Stimulated activated CD8-positive, alpha-beta memory T cell treated with anti-CD3 and anti-CD28 coated beads, Interleukin-7, amount 100 ng/mL, for 4 hours (primary cell): Measurements from ENCODE around the gene TBK1.

ENCODE experiments used
- DNase-seq, 2 donors: peaks; one replicate each; pipeline ENCODE4 v3.0.0-alpha.2; 2020; ENCODE audit warnings: low read depth in 2 of 2

The TBK1 gene

DNA sequence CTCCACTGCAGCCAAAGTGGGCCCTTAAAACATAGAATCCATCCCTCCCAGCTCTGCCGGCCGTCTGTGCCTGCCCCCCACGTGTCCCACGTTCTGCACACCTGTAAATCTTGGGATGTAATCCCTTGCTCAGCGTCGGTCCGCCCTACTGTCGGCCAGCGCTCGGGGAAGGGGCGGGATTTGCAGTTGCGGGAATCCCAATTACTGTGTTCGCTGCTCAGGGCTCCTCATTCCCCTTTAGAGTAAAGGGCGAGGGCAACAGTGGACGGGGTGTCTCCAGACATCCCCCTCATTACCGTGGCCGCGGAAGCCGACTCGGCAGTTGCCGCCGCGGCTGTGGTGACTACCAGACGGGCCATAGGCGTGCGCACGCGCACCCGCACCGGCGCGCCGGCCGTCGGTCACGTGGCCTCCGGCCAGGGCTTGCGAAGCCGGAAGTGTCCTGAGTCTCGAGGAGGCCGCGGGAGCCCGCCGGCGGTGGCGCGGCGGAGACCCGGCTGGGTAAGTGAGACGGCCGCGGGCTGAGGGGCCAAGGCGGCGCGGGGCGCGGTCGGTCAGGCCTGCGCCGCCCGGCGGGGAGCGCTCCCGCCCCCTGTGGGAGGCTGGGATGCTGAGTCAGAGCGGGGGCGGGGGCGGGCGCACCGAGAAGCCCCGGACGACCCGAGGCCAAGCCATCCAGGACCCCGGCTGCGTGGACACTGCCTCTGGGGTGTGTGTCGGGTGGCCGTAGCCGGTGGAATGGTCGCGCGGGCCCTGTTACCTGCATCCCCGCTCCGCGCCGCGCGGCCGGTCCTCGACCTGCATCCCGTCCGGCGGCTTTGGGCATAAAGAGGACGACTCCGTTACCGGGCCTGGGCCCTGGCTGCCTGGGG is at the start of gene TBK1:
TSS of gene TBK1 (plus strand) at position 434 of the 872 bp plus-strand sequence. CDS start 3,751 bp downstream, outside the sequence.
- DNase-seq: peak; percentile 30 to 64

DNA sequence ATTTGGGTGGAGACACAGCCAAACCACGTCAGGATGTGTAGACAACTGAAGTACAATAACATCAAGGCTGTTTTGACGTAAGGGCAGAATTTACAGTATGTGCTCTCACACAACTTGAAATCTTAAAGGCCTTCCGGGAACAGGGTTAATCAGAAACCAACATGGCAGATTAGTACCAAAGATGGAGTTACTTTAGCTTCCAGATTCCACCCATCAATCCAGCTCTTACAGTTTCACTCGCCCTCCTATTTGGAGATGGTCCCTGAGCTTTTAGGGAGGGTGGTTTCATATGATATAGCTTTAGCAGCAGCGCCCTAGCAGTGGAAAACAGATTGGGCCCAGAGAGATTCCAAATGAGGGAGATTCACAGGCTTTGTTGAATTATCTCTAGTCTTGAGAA is 49.7 kb upstream of the TBK1 start:
- DNase-seq: no peak

DNA sequence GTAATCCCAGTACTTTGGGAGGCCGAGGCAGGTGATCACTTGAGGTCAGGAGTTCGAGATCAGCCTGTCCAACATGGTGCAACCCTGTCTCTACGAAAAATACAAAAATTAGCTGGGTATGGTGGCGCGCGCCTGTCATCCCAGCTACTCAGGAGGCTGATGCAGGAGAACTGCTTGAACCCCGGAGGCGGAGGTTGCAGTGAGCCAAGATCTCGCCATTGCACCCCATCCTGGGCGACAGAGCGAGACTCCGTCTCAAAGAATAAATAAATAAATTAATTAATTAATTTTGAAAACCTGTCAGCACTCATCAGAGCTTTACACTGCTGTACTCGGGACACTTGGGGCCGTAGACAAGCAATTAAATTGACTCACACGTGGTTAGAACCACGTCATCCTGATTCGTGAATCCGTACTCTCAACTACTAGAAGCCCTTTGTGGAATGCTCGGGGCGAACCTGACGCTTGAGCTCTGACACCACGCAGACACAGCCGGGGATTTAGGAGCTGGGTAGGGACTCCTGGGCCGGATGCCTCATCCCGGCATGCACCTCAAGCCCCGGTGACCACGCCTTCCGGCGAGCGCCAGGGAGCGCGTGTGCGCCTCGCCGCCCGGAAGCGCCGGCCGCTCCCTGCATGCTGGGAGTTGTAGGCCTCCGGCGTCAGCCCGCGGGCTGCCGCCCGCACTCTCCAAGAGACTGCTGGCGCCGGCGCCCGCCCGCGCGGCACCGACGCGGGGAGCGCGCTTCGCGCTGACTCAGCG is 48.0 kb upstream of the TBK1 start, which contains the start of gene XPOT:
TSS of gene XPOT (plus strand) at position 686 of the 763 bp plus-strand sequence. CDS start 5,644 bp downstream, outside the sequence.
- DNase-seq: peak; percentile 85 to 92

DNA sequence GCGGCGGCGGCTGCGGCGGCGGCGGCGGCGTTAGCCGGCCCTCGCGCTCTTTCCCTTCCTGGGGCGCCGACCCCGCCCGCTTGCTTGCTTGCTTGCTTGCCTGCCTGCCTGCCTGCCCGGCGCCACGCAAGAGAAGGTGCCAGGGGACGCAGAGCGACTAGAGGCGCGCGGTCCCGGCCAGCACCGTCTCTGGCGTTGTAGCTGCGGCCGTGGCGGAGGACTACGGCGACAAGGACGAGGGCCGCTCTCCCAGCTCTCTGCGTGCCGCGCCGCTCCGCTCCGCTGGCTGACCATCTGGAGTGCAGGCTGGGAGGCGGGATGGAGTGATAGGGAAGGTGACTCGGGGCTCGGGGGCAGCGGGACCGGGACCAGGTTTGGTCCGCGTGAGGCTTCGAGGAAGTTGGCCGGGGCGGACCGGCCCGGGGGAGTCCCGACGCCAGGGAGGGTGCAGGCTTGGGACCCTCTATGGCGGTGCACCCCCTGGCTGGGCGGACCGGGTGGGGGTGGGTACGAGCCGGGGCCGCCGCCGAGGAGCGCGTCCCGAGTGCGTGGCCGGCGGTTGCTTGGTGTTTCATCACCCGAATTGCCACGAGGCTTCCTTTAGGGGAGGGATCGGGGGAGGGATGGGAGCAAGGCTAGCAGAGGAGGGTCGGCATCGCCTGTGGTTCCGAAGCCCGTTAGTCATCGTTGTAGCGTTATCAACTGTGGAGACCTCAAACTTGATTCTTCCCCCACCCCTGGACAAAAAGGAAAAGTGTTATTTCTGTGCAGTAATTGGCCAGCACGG is 47.3 kb upstream of the TBK1 start:
- DNase-seq: peak; percentile 74 to 75

DNA sequence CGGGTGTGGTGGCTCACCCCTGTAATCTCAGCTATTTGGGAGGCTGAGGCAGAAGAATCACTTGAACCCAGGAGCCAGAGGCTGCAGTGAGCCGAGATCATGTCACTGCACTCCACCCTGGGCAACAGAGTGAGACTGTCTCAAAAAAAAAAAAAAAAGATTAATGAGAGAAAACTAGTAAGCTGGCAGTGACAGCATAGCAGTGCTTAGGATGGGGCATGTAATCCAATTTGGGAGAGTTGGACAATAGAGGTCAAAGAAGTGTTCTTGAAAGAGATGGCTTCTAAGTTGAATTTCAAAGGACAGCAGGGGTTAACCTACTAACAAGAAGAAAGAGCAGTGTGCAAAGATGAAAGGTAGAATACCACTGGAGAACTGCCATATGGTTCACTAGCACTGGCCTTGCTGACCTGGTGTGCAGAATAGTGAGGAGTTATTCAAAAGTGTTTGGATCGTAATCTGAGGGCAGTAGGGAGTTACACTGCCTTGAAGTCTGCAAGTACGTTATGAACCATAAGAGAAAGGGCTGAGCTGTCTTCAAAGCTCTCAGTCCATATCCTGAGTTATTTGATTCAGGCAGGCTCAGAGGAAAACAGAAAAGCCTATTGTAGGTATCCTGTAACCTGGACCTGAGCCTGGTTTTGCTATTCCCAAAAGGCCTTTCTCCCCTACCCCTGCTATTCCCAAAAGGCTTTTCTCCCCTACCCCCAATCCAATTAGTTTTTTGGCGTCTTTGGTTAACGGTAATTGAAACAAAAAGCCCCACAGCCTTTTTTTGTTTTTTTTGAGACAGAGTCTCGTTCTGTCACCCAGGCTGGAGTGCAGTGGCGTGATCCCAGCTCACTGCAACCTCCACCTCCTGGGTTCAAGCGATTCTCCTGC is 44.3 kb upstream of the TBK1 start:
- no peak for DNase-seq

DNA sequence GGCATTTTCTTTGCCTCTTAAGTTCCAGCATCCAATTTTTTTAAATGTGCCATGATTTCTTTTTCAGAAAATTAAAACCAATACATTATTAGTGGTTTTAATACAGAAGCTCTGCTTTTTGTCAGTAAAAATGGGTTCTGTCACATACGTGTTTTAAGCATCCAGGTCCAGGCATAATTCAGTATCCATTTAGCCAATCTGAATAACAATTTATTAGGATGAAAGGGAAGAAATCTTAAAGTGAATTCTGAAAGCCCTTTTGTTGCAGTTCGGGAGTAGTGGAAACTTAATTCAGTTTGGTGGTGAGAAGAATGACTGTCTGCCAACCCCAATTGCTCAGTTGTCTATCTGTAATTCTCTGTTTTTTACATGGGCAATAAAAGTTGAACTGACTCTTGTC is 40.5 kb upstream of the TBK1 start:
- no peak for DNase-seq

DNA sequence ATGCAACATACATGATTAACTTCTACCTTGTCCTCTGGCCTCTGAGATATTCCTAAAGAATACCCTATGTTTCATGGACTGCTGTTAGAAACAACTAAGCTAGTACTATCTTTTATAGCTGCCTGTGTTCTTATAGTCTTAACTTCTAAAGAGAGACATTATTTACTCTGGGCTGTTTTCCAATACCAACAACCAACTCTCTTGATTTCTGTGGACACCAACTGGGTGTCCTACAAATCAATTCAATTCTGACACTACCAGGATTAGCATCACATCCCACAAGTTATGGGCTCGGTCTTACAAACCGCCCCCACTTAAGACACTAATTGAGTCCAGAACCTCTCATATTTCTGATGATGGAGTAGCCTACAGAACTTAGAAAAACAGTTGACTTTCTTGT is 39.5 kb upstream of the TBK1 start:
- DNase-seq: no peak

DNA sequence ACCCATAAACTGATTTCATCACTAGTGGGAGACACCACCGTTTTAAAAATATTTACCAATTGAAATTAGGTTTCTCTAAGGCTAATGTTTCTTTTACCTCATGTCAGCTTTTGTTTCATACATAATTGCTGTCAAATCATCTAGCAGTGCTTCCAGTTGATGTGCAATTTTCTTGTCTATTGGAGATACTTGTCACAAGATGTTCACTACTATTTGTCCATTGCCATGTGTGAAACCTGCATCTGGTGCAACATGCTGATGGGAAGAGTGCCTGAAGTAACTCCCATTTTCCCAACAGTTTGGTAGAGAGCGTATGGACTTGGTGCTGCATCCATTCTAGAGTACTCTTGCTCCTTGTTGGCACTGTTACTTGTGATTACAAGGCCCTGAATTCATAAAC is 38.0 kb upstream of the TBK1 start:
- DNase-seq: no peak

DNA sequence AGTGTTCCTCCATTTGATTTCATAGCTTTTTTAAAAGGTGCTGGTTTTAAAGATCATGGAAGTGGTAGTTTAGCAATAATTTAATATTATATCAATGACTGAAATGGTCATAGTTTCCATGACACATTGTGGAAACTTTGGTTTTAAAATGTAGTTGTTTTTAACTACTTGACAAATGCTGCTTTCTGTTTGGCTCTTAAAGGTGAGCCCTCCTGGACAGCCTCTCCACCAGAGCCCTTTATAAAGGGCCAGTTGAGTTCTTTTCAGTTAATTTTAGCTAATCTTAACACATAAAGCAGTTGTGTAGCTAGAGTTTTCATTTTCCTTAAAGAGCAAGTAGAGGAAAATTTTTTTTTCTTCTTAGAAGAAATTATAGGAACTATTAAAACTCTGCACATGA is 33.7 kb upstream of the TBK1 start:
- DNase-seq: no peak

DNA sequence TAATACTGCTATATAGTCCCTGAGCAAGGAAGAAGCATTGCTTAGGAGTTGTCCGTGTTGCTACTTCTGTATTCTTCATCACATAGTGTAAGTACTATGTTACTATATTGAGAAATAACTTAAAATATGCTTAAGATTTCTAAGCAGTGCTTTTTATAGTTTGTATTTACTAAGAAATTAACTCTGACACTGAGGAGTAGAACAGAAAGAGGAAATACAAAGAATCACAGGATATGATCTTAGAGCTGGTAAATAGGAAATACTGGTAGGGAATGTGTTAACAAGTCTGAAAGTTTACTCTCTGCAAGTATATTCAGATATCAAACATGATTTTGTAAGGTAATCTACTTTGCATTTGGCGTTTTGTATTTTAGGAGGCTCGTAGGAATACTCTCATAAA is 32.2 kb upstream of the TBK1 start:
- no peak for DNase-seq

DNA sequence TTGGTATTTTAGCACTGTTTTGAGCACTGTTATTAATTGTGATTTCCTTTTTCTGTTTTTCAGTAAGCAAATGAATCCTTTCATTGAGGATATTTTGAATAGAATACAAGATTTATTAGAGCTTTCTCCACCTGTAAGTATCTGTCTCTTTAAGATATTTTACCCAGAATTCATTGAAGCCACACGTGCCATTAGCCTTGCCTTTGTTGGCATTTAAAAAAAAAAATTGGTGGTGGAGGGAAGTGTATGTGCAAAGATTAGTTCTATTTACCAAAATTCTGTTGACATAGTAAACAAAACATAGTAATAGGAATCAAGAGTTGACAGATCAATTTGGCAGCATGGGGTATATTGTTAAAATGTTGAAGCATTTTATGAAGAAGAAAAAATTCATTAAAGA is 23.9 kb upstream of the TBK1 start:
- DNase-seq: no peak

DNA sequence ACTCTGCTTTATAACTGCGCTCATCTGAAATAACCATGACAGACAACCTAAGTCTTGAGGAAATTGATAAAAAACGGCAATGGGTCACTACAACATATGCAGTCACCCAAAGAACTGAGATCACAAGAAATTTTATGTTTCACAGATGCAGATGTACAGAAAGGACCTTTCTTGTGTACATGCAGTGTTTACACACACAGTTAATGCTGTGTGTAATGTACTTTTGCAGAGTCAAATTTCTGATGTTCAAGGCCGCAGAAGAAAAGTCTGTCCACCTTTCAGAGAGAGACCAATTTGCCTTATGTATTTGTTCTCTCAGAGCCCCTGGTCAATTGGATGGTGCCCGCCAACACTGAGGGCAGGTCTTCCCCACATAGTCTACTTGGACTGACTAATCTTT is 23.0 kb upstream of the TBK1 start:
- DNase-seq: no peak

DNA sequence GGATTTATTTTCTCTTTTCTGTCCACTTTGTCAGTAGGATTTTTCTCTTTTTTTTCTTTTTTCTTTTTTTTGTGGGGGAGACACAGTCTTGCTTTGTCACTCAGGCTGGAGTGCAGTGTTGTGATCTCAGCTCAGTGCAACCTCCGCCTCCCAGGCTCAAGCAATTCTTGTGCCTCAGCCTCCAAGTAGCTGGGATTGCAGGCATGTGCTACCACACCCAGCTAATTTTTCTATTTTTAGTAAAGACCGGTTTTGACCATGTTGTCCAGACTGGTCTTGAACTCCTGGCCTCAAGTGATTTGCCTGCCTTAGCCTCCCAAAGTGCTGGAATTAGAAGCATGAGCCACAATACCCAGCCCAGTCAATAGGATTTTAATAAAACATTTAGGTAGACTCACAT is 21.0 kb upstream of the TBK1 start:
- no peak for DNase-seq

DNA sequence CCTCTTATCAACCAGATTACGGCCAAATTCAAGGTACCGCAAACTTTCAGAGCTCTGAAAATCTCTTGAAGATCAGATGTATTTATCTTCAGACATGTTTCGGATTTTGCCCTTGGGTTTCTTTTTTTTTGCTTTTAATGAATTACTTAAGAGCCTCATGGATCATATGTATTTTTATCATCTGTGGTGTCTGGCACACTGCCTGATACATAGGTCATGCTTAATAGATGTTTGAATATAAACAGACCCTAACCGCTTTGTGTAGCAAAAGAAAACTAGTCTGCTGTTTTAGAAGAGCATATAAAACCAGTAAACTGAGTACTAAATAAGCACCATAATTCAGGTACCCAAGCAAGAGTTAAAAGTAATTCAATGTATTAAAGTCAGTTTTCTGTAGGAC is 20.1 kb upstream of the TBK1 start:
- DNase-seq: no peak

DNA sequence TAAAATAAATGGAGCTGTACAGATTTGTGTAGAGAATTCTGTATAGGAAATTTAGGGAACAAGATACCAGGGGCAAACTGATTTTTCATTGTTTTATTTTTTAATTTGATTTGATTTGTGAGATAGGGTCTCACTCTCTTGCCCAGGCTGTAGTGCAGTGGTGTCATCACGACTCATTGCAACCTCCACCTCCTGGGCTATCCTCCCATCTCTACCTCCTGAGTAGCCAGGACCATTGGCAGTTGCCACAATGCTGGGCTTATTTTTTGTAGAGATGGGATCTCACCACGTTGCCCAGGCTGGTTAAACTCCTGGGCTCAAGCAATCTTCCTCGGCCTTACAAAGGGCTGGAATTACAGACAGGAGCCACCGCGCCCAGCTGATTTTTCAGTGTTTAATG is 18.0 kb upstream of the TBK1 start:
- no peak for DNase-seq

DNA sequence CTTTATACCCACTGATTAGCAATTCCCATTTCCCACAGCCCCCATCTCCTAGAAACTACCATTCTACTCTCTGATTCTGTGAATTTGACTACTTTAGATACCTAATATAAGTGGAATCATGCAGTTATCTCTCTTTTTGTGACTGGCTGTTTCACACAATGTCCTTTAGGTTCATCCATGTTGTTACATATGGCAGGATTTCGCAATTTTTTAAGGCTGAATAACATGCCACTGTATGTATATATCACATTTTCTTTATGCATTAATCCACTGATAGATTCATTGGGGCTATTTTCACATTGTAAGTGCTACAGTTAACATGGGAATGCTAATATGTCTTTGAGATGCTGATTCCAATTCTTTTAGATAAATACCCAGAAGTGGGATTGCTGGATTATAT is 11.8 kb upstream of the TBK1 start:
- no peak for DNase-seq

DNA sequence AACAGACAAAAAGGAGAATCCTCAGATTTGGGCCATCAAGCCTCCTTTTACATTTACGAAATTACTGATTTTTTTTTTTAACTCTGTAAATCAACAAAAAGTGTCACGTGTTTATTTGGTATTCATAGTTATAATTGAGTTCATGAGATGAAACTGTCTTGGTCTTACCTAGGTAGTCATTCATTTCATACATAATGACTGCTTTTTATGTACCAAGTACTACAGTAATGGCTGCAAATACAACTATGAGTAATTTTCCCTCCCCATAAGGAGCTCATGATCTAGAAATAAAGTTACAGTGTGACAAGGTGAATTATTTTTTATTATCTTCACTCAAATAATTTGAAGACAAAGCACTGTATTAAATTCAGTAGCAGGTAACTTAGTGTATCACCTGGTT is 6.4 kb upstream of the TBK1 start:
- no peak for DNase-seq

DNA sequence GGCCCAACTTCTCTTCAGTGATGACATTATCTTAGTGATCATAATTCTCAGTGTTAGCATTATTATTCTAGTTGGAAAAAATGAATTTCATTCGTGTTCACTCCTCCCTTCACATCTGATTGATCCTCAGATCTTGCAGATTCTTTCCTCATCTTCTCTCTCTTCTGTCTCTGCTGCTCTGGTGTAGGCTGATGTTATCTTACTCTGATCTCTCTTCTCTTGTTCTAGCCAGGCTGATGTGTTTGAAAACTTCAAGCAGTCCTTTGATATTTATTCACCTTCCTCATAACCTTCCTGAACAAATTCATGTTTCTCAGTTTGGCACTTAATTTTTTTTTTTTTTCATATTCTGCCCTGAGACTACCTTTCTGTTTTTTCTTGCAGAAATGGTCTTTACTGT is 5.6 kb upstream of the TBK1 start:
- DNase-seq: no peak

DNA sequence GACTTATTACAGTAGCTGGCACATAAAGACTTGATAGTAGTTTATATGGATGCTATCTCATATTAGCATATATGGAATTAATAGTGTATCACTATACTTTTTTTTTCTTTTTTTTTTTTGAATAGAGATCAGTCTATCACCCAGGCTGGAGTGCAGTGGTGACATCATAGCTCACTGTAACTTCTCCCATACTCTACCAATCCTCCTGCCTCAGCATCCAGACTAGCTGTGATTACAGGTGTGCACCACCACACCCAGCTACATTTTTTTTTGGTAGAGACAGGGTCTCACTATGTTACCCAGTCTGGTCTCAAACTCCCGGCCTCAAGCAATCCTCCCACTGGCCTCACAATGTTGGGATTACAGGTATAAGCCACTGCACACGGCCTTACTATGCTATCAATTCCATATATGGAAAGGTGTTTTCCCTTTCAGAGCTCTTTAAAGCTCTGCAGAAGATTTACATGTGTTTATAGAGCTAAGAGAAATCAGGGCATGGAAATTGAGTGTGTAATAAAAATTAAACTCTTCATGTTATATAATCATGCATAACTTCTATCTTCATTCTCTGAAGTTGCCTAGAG is 1.8 kb upstream of the TBK1 start:
- no peak for DNase-seq

DNA sequence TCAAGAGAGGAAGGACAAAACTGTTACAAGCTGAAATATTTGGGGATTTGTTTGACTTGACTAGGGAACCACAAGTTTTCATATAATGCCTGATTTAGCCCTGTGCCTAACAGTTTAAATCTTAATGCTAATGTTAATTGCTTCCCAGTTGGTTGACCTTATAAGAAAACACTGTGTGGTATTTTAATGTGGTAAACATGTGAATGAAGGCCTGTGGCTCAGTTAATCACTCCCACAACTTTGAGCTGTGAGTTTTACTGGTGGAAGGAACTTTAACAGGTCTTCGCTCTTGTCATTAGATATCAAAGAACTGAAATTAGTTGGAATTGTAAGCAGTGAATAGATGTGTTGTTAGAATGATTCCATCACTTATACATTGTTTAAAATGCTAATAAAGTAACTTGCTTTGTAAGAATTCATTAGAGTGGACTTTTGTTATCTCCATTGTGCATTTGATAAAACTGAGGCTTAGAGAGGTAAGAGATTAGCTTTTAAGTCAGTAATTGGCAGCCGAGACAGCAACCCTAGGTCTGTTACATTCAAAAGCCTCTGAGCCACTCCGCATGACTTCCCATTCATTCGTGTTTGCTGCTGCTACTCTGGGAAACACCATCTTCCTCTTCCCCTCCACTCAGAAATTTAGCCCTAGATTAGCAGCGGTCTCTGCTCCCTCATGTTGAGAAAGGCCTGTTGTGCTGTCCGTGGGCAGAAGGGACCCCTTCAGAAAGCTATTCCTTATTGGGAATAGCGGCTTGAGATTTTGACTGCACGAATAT is 1.0 kb upstream of the TBK1 start:
- DNase-seq: no peak
